ENCODE measurements around the gene SF3B3. TPM values are rescaled to one million over a fixed set of nuclear protein-coding genes. Genes with fewer than 3 reads are reported as not detected.
"Not testable (repeated sequence)": the region's sequence is repeated elsewhere in the genome, so short reads cannot be mapped to it uniquely, and the experiment has no call there.

Gene SF3B3
- total RNA-seq, 2 donors from 2014 or later = 140 to 144 TPM

DNA sequence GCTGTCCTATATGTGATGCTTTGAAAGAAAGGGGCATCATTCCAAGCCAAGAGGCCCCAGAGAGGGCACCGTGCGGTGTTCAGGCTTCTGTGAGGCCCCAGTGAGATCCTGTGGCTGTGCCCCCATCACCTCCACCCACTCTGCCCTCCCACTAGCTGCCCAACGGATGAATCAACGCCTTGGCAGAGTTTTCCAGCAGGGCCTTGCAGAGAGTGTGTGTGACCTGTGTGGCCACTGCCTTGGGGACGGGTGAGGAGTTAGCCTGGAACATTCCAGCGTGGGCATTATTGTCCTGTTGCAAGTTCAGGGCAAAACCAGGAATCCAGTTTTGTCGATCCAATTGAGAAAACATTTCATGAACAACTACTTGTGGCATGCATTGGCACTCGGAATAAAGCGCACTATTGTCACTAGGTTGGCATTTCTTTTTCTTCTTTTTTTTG lies 53.7 kb downstream of the SF3B3 start:
- no peak for DNase-seq (ENCODE audit: low spot score)
- intact Hi-C loops (cut with DNase I) = loop anchor here (10.0 kb wide), 2 partner anchors 68 to 78 kb away; partner anchors contain the start of gene IL34 (in 1 of the 2)

DNA sequence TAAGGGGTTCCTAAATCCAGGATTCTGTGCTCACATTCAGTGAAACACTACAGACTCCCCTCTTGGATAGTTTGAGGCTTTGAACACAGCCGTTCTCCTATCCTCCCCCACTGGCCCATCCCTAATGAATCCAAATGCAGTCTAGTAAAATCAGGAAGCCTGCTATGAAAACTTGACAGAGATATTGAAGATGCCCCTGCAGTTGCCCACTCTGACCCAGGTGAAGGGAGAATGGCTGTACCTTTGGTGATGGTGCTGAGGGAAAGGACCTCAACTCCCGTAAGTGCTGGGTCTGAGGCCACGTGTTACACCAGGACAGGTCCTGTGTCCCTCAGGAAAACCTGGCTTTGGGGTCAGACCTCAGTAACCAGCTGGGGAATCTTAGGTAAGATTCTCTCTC lies 54.4 kb downstream of the SF3B3 start:
- no peak for DNase-seq (ENCODE audit: low spot score)
- intact Hi-C loops (cut with DNase I) = loop anchor here (10.0 kb wide), 2 partner anchors 67 to 77 kb away; partner anchors contain the start of gene IL34 (in 1 of the 2)

DNA sequence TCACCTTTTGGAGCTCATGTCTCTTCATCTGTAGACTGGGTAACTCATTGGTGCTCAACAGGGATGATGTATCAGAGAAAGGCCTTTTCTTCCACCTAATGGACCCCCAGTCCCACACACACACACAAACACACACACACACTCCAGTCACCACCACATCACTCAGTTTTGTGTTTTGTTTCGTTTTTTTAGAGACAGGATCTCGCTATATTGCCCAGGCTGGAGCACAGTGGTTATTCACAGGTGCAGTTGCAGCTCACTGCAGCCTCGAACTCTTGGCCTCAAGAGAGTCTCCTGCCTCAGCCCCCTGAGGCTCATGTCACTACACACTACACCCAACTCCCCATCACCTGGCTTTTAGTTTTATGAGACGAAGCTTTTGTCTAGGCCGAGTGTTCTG lies 55.6 kb downstream of the SF3B3 start:
- intact Hi-C loops (cut with DNase I) = loop anchor here (10.0 kb wide), 2 partner anchors 66 to 76 kb away; partner anchors contain the start of gene IL34 (in 1 of the 2)

DNA sequence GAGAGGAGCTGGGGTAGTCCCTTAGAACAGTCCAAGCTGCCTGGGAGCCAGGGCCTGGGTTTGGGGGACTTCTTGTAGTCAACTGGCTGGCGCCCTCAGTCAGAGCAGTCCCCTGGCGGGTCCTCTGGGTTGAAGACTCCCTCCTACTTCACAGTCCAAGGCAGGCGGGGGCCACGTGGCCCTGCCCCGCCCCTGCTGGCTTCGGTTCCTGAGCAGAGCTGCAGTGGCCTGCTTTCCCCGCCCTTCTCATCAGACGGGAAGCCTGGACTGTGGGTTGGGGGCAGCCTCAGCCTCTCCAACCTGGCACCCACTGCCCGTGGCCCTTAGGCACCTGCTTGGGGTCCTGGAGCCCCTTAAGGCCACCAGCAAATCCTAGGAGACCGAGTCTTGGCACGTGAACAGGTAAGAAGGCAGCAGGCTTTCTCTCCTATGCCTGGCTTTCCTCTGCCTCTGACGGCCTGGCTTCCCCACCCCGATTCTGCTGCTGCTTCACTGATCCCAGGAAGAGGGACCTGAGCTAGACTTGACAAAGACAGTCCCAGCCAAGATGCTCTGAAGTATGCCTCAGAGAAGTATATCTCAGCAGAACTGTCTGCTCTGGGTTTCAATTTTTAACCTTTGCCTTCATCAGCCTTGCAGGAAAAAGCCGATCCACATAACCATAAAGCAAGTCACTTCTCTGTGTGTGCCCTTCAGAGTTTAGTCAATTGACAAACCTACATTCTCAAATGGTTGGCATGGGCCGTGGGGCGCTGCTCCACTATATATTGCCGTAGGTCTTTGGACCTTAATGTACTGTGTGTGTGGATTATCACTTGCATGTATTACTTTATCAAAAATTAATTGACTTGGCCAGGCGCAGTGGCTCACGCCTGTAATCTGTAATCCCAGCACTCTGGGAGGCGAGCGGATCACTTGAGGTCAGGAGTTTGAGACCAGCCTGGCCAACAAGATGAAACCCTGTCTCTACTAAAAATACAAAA lies 56.3 kb downstream of the SF3B3 start:
- intact Hi-C loops (cut with DNase I) = loop anchor here (10.0 kb wide), 2 partner anchors 65 to 75 kb away; partner anchors contain the start of gene IL34 (in 1 of the 2)
- DNase-seq (ENCODE audit: low spot score) = peak; percentile 78

More for the DNA sequence above, 55.6 kb downstream of the SF3B3 start:
- peak; percentile 24 for DNase-seq (ENCODE audit: low spot score)

DNA sequence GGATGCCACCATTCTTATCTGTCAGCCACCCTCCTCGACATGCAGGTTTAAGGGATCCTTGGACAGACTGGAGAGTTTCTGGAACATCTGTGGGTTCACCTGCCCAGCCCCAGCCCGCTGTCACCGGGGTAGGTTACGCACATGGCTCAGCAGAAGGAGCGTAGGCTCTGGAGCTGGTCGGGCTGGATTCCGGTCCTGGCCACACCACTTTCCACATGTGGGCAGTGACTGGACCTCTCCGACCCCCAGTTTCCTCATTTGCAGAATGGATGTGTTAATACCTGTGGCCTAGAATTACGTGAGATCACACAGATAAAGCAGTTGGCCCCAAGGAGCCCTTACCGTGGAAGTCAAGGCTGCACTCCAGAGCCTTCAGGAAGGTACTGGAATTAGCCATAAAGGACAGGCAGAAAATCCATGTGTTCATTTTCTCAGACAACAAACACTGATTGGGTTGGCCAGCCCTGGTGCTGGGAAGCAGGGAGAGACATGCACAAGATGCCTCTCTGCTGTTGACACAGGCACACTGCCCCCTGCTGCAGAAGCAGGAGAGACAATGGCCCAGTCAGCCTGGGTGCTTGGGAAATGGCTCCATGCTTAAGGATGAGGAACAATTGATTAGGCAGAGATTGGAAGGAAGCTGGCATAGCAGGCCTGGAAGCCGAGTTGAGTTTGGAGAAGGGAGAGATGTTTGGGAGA lies 58.8 kb downstream of the SF3B3 start:
- peak; percentile 80 for DNase-seq (ENCODE audit: low spot score)
- intact Hi-C loops (cut with DNase I) = no loop called here

DNA sequence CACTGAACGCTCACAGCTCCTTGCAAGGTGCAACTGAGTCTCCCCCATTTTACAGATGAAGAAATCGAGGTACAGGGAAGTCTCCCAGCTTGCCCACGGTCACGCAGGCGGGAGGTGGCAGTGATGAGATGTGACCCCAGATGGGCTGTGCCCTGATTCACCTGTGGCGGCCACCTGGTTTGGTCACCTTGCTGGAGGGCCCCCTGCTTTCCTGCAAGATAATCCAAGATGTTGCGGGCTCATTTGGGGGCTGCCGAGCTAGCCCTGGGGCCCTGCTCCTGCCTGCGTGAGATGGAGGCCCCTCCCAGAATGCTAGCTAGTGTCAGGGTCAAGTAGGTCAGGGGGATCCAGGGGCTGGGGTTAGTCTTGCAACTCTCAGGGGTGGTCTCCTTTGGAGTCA lies 63.1 kb downstream of the SF3B3 start:
- intact Hi-C loops (cut with DNase I) = no loop called here
- DNase-seq (ENCODE audit: low spot score) = no peak

DNA sequence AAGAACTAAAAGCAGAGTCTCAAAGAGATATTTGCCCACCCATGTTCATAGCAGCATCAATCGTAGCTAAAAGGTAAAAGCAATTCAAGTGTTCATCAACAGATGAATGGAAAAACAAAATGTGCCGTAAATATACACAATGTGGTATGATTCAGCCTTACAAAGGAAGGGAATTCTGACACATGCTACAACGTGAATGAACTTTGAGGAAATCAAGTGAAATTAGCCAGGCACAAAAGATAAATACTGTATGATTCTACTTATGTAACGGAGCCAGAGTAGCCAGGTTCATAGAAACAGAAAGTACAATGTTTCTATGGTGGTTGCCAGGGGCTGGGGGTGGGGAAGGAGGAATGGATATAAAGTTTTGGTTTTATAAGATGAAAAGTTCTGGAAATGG lies 64.9 kb downstream of the SF3B3 start:
- intact Hi-C loops (cut with DNase I) = no loop called here
- no peak for DNase-seq (ENCODE audit: low spot score)

DNA sequence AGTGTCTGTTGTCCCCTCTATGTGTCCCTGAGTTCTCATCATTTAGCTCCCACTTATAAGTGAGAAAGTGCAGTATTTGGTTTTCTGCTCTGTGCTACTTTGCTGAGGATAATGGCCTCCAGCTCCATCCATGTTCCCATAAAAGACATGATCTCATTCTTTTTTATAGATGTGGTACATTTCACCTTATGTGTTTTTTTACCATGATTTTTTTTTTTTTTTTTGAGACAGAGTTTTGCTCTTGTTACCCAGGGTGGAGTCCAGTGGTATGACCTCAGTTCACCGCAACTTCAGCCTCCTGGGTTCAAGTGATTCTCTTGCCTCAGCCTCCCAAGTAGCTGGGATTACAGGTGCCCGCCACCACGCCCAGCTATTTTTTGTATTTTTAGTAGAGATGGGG lies 65.8 kb downstream of the SF3B3 start:
- intact Hi-C loops (cut with DNase I); DNase-seq (ENCODE audit: low spot score): not testable (repeated sequence)

DNA sequence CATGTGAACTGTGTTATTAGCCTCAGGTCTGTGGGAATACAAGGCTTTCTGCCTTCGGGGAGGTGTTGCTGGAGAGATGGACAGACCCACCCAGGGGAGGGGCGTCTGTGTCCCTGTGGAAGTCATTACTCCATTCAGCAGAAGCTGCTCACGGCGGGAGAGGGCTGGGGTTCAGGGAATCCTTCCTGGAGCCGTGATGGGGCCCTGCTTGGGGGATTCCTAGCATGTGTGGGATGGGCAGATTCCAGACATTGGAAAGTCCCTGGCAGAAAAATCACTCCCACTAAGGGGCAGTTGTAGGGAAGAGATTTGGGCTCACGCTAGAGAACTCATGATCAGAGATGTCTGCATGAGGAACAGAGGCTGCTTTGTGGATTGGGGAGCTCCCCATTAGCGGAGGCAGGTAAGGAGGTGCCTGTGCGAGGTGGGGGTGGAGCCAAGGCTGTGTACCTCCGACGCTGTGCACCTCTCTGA lies 66.4 kb downstream of the SF3B3 start:
- no peak for DNase-seq (ENCODE audit: low spot score)
- intact Hi-C loops (cut with DNase I) = loop anchor here in 1 of 2 donors (5.0 kb wide), 1 partner anchor 42 kb away; no protein-coding TSS in a partner anchor

DNA sequence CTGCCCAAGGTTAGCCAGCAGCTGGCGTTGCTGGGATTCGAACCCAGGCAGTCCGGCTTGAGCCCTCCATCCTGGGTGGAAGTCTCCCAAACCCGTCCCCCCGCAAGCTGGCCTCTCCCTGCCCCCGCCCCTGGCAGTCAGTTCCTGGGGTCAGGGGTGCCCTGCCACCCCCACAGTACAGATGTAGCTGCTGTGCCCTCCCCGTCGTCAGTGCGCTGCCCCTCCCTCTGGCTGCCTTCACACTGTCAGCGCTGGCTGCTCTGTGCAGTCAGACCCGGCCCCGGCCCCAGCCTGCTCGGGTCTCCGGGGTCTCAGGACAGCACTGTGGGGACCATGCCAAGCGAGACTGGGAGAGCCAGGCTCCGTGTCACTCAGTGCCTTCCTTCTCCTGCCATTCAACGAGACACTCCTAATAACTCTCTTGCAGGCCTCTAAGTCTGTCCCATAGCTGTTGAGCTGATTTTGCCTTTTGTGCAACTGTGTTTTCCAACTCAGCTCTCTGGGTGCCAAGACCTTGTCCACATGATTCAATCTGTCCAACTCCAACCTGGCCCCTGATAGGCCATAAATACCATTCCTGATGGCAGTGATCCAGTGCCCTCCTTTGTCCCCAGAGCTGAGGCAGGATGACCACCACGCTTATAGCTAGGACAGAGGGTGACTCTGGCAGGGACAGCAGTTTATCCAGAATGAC lies 67.3 kb downstream of the SF3B3 start:
- intact Hi-C loops (cut with DNase I) = loop anchor here in 1 of 2 donors (5.0 kb wide), 1 partner anchor 41 kb away; no protein-coding TSS in a partner anchor
- no peak for DNase-seq (ENCODE audit: low spot score)

DNA sequence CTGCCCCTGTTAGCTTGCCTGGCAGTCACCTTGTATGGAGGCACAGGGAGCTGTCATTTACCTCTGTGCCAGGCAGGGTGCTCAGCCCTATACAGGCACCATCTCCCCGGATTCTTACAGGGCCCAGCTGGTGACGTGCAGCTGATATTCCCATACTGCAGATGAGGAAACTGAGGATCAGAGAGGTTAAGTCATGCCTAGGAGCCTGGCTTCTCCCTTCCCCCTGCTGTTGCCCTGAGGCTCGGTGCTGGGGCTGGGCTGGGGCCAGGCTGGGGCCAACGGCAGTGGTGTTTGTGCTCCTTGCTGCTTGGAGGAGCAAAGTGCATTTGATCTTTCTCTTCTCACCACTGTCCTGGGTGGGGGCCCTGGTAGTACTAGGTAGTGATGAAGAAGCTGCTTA lies 68.0 kb downstream of the SF3B3 start:
- intact Hi-C loops (cut with DNase I) = loop anchor here in 1 of 2 donors (1.0 to 5.0 kb wide), 2 partner anchors 17 to 41 kb away; no protein-coding TSS in a partner anchor

DNA sequence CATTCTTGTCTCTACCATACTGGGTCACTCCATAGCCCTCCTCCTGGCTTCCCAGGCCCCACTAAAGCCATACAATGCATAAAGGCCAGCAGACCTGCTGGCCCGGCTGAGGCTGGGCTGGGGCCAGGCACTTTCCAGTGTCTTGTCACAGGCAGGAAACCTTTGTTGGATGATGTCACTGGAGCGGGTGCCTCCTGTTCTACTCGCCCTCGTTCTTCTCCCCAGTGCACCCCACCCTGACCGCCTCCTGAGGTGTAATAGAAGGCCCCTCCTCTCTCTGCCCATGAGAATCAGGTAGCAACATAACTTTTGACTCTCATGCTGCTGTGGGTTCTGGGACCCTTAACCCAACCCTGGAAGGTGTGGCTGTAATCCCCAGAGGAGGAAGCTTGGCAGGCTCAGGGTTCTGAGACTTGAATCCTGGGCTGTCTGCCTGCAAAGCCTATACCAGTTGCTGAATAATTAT lies 68.5 kb downstream of the SF3B3 start:
- no peak for DNase-seq (ENCODE audit: low spot score)
- intact Hi-C loops (cut with DNase I) = loop anchor here in 1 of 2 donors (1.0 to 5.0 kb wide), 2 partner anchors 18 to 40 kb away; no protein-coding TSS in a partner anchor

More for the DNA sequence above, 68.0 kb downstream of the SF3B3 start:
- no peak for DNase-seq (ENCODE audit: low spot score)

DNA sequence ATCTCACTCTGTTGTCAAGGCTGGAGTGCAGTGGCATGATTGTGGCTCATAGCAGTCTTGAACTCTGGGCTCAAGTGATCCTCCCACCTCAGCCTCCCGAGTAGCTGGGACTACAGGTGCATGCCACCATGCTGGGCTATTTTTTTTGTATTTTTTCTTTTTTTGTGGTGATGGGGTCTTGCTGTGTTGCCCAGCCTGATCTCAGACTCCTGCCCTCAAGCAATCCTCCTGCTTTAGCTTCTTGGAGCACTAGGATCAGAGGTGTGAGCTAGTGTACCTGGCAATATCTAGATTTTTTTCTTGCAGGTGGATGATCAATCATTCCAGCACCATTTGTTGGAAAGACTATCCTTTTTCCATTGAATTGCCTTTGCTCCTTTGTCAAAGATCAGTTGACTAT lies 69.9 kb downstream of the SF3B3 start:
- intact Hi-C loops (cut with DNase I) = loop anchor here in 1 of 2 donors (5.0 kb wide), 1 partner anchor 39 kb away; no protein-coding TSS in a partner anchor
- DNase-seq (ENCODE audit: low spot score) = no peak

DNA sequence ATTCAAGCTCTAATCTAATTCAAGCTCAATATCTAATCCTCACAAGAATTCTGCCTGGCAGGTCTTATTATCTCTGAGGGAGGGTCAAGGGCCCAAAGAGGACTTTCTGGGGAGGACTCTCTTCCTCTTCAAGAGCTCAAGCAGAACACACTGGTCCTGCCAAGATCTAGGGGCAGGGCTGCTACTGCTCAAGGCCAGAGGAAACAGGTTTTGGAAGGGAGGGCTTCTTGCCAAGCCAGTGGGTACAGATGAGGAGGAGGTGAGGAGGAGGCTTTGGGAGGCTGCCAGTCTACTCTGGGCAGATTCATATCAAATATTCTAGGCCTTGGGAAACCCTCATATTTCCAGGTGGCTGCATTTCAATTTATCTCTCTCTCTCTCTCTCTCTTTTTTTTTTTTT lies 71.0 kb downstream of the SF3B3 start:
- DNase-seq (ENCODE audit: low spot score) = no peak
- intact Hi-C loops (cut with DNase I) = loop anchor here in 1 of 2 donors (5.0 kb wide), 1 partner anchor 38 kb away; no protein-coding TSS in a partner anchor

DNA sequence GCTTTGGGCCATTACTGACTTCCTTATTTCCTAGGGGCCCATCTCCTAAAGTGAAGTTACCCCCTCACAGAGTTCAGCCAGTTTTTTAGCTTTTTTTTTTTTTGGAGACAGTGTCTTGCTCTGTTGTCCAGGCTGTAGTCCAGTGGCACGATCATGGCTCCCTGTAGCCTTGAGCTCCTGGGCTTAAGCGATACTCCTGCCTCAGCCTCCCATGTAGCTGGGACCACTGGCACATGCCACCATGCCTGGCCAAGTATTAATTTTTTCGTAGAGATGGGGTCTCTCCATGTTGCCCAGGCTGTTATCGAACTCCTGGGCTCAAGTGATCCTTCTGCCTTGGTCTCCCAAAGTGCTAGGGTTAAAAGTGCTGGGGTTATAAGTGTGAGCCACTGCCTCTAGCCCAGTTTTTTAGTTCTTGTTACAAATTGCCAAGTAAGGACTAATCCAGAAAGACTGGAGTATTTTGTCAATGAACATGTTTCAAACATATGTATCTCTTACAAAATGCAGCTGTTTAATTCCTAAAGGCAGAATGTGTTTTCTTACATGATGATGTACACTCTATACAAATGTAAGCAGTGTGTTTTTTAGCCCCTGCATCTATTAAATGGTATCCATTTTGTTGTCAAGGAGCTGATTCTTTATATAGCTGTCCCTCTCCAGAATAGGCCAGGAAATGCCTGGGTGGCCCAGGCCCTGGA lies 73.7 kb downstream of the SF3B3 start:
- intact Hi-C loops (cut with DNase I) = no loop called here
- no peak for DNase-seq (ENCODE audit: low spot score)

DNA sequence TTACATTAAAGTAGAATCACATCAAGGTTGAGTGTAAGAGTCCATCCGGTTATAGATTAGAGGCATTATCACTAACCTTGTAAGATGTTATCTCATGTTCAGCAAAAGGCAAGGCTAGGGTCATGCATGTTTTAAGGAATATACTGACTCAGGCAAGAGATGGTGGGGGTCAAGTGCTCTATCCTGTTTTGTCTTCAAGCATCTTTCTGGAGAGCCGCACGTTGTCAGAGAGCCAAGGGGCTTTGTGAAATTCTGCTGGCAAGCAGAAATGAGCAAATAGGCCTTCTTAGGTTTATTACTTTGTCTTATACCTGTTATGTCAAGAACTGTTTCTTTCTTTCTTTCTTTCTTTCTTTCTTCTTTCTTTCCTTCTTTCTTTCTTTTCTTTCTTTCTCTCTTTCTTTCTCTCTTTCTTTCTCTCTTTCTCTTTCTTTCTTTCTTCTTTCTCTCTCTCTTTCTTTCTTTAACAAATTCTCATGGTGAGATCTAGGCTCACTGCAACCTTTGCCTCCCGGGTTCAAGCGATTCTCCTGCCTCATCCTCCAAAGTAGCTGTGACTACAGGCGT lies 75.4 kb downstream of the SF3B3 start:
- intact Hi-C loops (cut with DNase I) = no loop called here
- DNase-seq (ENCODE audit: low spot score) = no peak

DNA sequence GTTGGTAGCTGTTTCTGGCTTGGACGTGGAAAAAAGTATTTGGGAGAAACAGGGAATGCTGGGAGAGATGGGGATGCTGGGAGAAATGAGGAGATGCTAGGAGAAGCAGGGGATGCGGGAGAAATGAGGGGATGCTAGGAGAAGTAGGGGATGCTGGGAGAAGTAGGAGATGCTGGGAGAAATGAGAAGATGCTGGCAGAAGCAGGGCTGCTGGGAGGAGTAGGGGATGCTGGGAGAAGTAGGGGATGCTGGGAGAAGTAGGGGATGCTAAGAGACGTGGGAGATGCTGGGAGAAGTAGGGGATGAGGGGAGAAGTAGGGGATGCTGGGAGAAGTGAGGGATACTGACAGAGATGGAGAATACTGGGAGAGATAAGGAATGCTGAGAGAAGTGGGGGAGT lies 77.1 kb downstream of the SF3B3 start:
- intact Hi-C loops (cut with DNase I) = loop anchor here in 1 of 2 donors (5.0 kb wide), 1 partner anchor 1548 kb away; no protein-coding TSS in a partner anchor

More for the DNA sequence above, 77.1 kb downstream of the SF3B3 start:
- DNase-seq (ENCODE audit: low spot score) = no peak
